Gastrocnemius medialis (tissue), 4 donors: ENCODE results near the gene AMY1B.
"Not testable (repeated sequence)": the region's sequence is repeated elsewhere in the genome, so short reads cannot be mapped to it uniquely, and the experiment has no call there.

Source experiments
- CTCF ChIP-seq, 5 experiments: fragments of 450-650 bp in 3 of 5; fragments of 200-600 bp in 2 of 5; sonication (generic) in 2 of 5; IDR thresholded peaks in 4 of 5; conservative IDR thresholded peaks in 1 of 5; 1 replicate in 4 of 5; 2 replicates in 1 of 5; pipeline ENCODE4 v1.5.1; 2016 to 2019; ENCODE audit warnings: antibody characterized with exemption in 5 of 5, mild to moderate bottlenecking in 3 of 5, moderate library complexity in 3 of 5
- POLR2A ChIP-seq, 2 donors: fragments of 450-650 bp; IDR thresholded peaks; one replicate each; pipeline ENCODE4 v1.6.1; 2017; ENCODE audit warnings: antibody characterized with exemption in 2 of 2, mild to moderate bottlenecking in 2 of 2, moderate library complexity in 2 of 2

DNA sequence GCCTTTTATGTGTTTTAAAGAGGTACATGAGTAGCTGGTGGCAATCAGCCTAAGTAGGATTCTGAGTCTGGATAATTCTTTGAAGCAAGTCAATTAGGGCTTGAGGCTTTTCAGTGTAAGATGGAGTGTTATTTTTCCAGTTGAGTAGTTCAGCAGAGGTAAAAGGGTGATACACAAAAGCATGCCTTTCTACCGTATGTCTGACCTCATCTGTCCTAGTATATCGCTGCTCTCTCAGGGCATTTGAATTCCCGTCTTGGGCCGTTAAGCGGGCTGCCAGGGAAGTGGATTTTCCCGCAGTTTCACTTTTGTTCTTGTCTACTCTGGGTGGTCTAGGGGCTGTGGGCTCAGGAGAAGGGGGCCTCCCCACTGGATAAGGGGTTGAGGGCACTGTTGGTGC, 41.9 kb downstream of the AMY1B start:
- not testable (repeated sequence) for TF ChIP-seq POLR2A (IDR thresholded peaks at IDR 0.05); CTCF (IDR thresholded peaks at IDR 0.05 in 4 of 5, conservative IDR thresholded peaks at IDR 0.05 in 1 of 5)
